ENCODE results near the gene KRT17. TPM values are rescaled to one million over a fixed set of nuclear protein-coding genes. Genes with fewer than 3 reads are reported as not detected.

Gene KRT17
- total and polyA plus RNA-seq, 2 donors (not counting 1 experiment from before 2014, with no cell fraction given) = not detected

Other genes starting within 250 kb of the KRT17 start
- not detected in 2 replicates for gene KRT34, start 242.3 kb downstream of the KRT17 start, total RNA-seq
- gene KRT34, start 242.3 kb downstream of the KRT17 start, polyA plus RNA-seq = not detected in 2 replicates
- gene KRT31, start 227.0 kb downstream of the KRT17 start, total RNA-seq = not detected in 2 replicates
- not detected in 2 replicates for gene KRT31, start 227.0 kb downstream of the KRT17 start, polyA plus RNA-seq
- gene KRT37, start 200.0 kb downstream of the KRT17 start, total RNA-seq = not detected in 2 replicates
- not detected in 2 replicates for gene KRT37, start 200.0 kb downstream of the KRT17 start, polyA plus RNA-seq
- not detected in 2 replicates for gene KRT38, start 183.6 kb downstream of the KRT17 start, total RNA-seq
- not detected in 2 replicates for gene KRT38, start 183.6 kb downstream of the KRT17 start, polyA plus RNA-seq
- not detected in 2 replicates for gene KRT32, start 157.2 kb downstream of the KRT17 start, total RNA-seq
- not detected in 2 replicates for gene KRT32, start 157.2 kb downstream of the KRT17 start, polyA plus RNA-seq
- not detected in 2 replicates for gene KRT35, start 143.4 kb downstream of the KRT17 start, total RNA-seq
- gene KRT35, start 143.4 kb downstream of the KRT17 start, polyA plus RNA-seq = not detected in 2 replicates
- gene KRT36, start 134.7 kb downstream of the KRT17 start, total RNA-seq = not detected in 2 replicates
- gene KRT36, start 134.7 kb downstream of the KRT17 start, polyA plus RNA-seq = not detected in 2 replicates
- not detected in 2 replicates for gene KRT13, start 119.0 kb downstream of the KRT17 start, total RNA-seq
- gene KRT13, start 119.0 kb downstream of the KRT17 start, polyA plus RNA-seq = not detected in 2 replicates
- not detected in 2 replicates for gene KRT15, start 105.7 kb downstream of the KRT17 start, total RNA-seq
- gene KRT15, start 105.7 kb downstream of the KRT17 start, polyA plus RNA-seq = not detected in 2 replicates
- gene KRT19, start 96.3 kb downstream of the KRT17 start, total RNA-seq = not detected in 2 replicates
- gene KRT19, start 96.3 kb downstream of the KRT17 start, polyA plus RNA-seq = not detected in 2 replicates
- not detected in 2 replicates for gene KRT9, start 52.5 kb downstream of the KRT17 start, total RNA-seq
- gene KRT9, start 52.5 kb downstream of the KRT17 start, polyA plus RNA-seq = not detected in 2 replicates
- gene KRT14, start 37.7 kb downstream of the KRT17 start, total RNA-seq = not detected in 2 replicates
- gene KRT14, start 37.7 kb downstream of the KRT17 start, polyA plus RNA-seq = not detected in 2 replicates
- not detected in 2 replicates for gene KRT16, start 11.8 kb downstream of the KRT17 start, total RNA-seq
- gene KRT16, start 11.8 kb downstream of the KRT17 start, polyA plus RNA-seq = not detected in 2 replicates
- gene EIF1, start 64.3 kb upstream of the KRT17 start, total RNA-seq = 753 and 773 TPM in 2 replicates
- gene EIF1, start 64.3 kb upstream of the KRT17 start, polyA plus RNA-seq = 2,045 and 2,985 TPM in 2 replicates
- gene GAST, start 87.8 kb upstream of the KRT17 start, total RNA-seq = not detected in 2 replicates
- gene GAST, start 87.8 kb upstream of the KRT17 start, polyA plus RNA-seq = not detected in 2 replicates
- 0.15 and 0.37 TPM in 2 replicates for gene HAP1, start 110.1 kb upstream of the KRT17 start, total RNA-seq
- 0.03 TPM in 2 replicates for gene HAP1, start 110.1 kb upstream of the KRT17 start, polyA plus RNA-seq
- gene JUP, start 162.1 kb upstream of the KRT17 start, total RNA-seq = 56.1 and 63.3 TPM in 2 replicates
- gene JUP, start 162.1 kb upstream of the KRT17 start, polyA plus RNA-seq = 42.6 and 62.9 TPM in 2 replicates
- gene P3H4, start 187.4 kb upstream of the KRT17 start, total RNA-seq = 2.5 and 2.8 TPM in 2 replicates
- 1.3 TPM in 2 replicates for gene P3H4, start 187.4 kb upstream of the KRT17 start, polyA plus RNA-seq
- 0.34 and 0.70 TPM in 2 replicates for gene FKBP10, start 188.4 kb upstream of the KRT17 start, total RNA-seq
- 0.21 and 0.40 TPM in 2 replicates for gene FKBP10, start 188.4 kb upstream of the KRT17 start, polyA plus RNA-seq
- gene NT5C3B, start 211.7 kb upstream of the KRT17 start, total RNA-seq = 46.5 and 49.6 TPM in 2 replicates
- 43.8 and 50.1 TPM in 2 replicates for gene NT5C3B, start 211.7 kb upstream of the KRT17 start, polyA plus RNA-seq
- gene KLHL10, start 213.2 kb upstream of the KRT17 start, total RNA-seq = 0.12 and 0.15 TPM in 2 replicates
- 0.37 TPM in 1 of 2 replicates, not detected in the other for gene KLHL10, start 213.2 kb upstream of the KRT17 start, polyA plus RNA-seq
- gene KLHL11, start 240.8 kb upstream of the KRT17 start, total RNA-seq = 18.7 and 18.8 TPM in 2 replicates
- 4.2 and 5.5 TPM in 2 replicates for gene KLHL11, start 240.8 kb upstream of the KRT17 start, polyA plus RNA-seq